Smooth muscle cell (in vitro differentiated cells): ENCODE results near the gene SYT6. TPM values are rescaled to one million over a fixed set of nuclear protein-coding genes. Genes with fewer than 3 reads are reported as not detected.

Experiments
- DNase-seq: peaks from one replicate; lab custom pipeline; 2025; ENCODE audit not compliant: unreplicated experiment; lab: John Stamatoyannopoulos, UW
- H2AFZ ChIP-seq: fragments of 200-600 bp; sonication (generic); 2 replicates; pipeline ENCODE4 v1.6.0; 2016; ENCODE audit warnings: antibody characterized with exemption, low read depth, mild to moderate bottlenecking
- H3F3A ChIP-seq: fragments of 200-600 bp; sonication (generic); 2 replicates; pipeline ENCODE4 v1.6.0; 2017; ENCODE audit warnings: antibody characterized with exemption, low read depth
- H3K27ac ChIP-seq: fragments of 200-600 bp; sonication (generic); 2 replicates; pipeline ENCODE4 v1.5.1; 2016; ENCODE audit warnings: low read depth, mild to moderate bottlenecking
- H3K27me3 ChIP-seq: fragments of 200-600 bp; sonication (generic); 2 replicates; pipeline ENCODE4 v1.6.1; 2016; ENCODE audit warnings: low read depth, mild to moderate bottlenecking
- H3K36me3 ChIP-seq: fragments of 200-600 bp; sonication (generic); 2 replicates; pipeline ENCODE4 v1.5.1; 2016; ENCODE audit warnings: low read depth
- H3K4me1 ChIP-seq: fragments of 200-600 bp; sonication (generic); 2 replicates; pipeline ENCODE4 v1.5.1; 2016; ENCODE audit warnings: low read depth
- H3K4me2 ChIP-seq: fragments of 200-600 bp; sonication (generic); 2 replicates; pipeline ENCODE4 v1.6.0; 2016; ENCODE audit warnings: mild to moderate bottlenecking
- H3K4me3 ChIP-seq: fragments of 200-600 bp; sonication (generic); 2 replicates; pipeline ENCODE4 v1.5.1; 2016; ENCODE audit warnings: mild to moderate bottlenecking
- H3K79me2 ChIP-seq: fragments of 200-600 bp; sonication (generic); 2 replicates; pipeline ENCODE4 v1.6.0; 2016; ENCODE audit warnings: low read depth, mild to moderate bottlenecking
- H3K9ac ChIP-seq: fragments of 200-600 bp; sonication (generic); 2 replicates; pipeline ENCODE4 v1.6.0; 2016; ENCODE audit warnings: low read depth
- H3K9me3 ChIP-seq: fragments of 200-600 bp; sonication (generic); replicated peaks from 2 replicates; pipeline ENCODE4 v1.5.1; 2016; ENCODE audit warnings: low read depth
- H4K20me1 ChIP-seq: fragments of 200-600 bp; sonication (generic); 2 replicates; pipeline ENCODE4 v1.6.0; 2016; ENCODE audit warnings: low read depth
- CTCF ChIP-seq: fragments of 200-600 bp; sonication (generic); IDR thresholded peaks from 2 replicates; pipeline ENCODE4 v1.5.1; 2017; ENCODE audit warnings: borderline replicate concordance, mild to moderate bottlenecking, antibody characterized with exemption; ENCODE audit not compliant: insufficient read depth, poor library complexity, severe bottlenecking
- WGBS: methylation state at CpG from one replicate; pipeline ENCODE4 v1.1.7; 2016; ENCODE audit warnings: low lambda C conversion rate; 5-methylcytosine and 5-hydroxymethylcytosine counted together
- polyA plus RNA-seq: library from polyadenylated mRNA; unstranded; fragments of >200 nt; fragmentation: Nextera tagmentation; extraction: Ambion mirVana; gene quantifications from 2 replicates; pipeline ENCODE4 v1.2.1, GENCODE V29; 2016
- total RNA-seq: library from RNA; depleted of rRNA; stranded (reverse); fragments of >200 nt; gene quantifications from 2 replicates; pipeline ENCODE4 v1.2.3, GENCODE V29; 2014

Gene SYT6
- total and polyA plus RNA-seq, 2 experiments from 2014 or later, result not detected

- Histone ChIP-seq H3K4me1 (peaks cover 3% of the 10 kb centered on the region), H3K36me3 (no peaks in the 10 kb centered on the region)
- DNase-seq, result no peak
Measured at GRCh38 chr1:114156538-114157274, 3.0 kb upstream of the SYT6 start.

GRCh38 chr1:114155706-114156105, 2.0 kb upstream of the SYT6 start:
- H3K4me2 ChIP-seq, result no peak overlapping the region
- no peak for TF ChIP-seq CTCF
- H3F3A ChIP-seq, result no peaks in the 10 kb centered on the region
- no peak overlapping the region for H3K9ac ChIP-seq
- H3K4me3 ChIP-seq, result no peak overlapping the region
- DNase-seq, result no peak
- H3K36me3 ChIP-seq, result no peaks in the 10 kb centered on the region
- H3K27ac ChIP-seq, result no peak overlapping the region
- no peaks in the 10 kb centered on the region for H3K9me3 ChIP-seq
- 85% methylated on average over 8 of the region's 8 CpGs for WGBS
- no peak overlapping the region for H2AFZ ChIP-seq
- H3K27me3 ChIP-seq, result peaks cover 99% of the 10 kb centered on the region
- H3K4me1 ChIP-seq, result peaks cover 6% of the 10 kb centered on the region
- no peaks in the 10 kb centered on the region for H3K79me2 ChIP-seq
- no peaks in the 10 kb centered on the region for H4K20me1 ChIP-seq

More at GRCh38 chr1:114156538-114157274, 3.0 kb upstream of the SYT6 start:
- Histone ChIP-seq H3K27me3 (peaks cover 98% of the 10 kb centered on the region), H3K4me2 (no peak overlapping the region), H3K27ac (no peak overlapping the region), H3K9ac (no peak overlapping the region), H3K79me2 (no peaks in the 10 kb centered on the region), H2AFZ (no peak overlapping the region), H3K9me3 (no peaks in the 10 kb centered on the region), H4K20me1 (no peaks in the 10 kb centered on the region), H3K4me3 (no peak overlapping the region), H3F3A (no peaks in the 10 kb centered on the region)
- WGBS, result 59% methylated on average over 5 of the region's 5 CpGs
- no peak for TF ChIP-seq CTCF

DNA sequence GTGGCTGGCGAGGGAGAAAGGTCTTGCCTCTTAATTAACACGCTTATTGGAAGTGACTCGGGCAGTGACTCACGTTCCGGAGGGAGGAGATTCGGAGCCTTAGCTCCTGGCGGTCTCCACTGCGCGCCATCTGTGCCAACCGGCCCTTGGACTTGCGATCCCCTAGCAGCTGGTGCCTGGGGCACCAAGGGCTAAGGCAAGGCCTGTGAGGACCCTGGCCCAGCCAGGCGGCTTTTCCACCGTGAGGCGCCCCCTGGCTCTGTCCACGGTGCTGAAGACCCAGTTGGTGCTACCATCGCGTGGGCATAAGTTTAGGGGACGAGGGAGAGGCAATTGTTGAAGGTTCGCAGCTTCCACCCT, 1.3 kb upstream of the SYT6 start:
- 26% methylated on average over 19 of the region's 19 CpGs for WGBS
- Histone ChIP-seq H3F3A (peaks cover 1% of the 10 kb centered on the region), H3K4me1 (peaks cover 6% of the 10 kb centered on the region), H3K9me3 (no peaks in the 10 kb centered on the region), H3K9ac (no peak overlapping the region), H2AFZ (no peak overlapping the region), H3K27ac (no peak overlapping the region), H3K79me2 (no peaks in the 10 kb centered on the region), H3K27me3 (peaks cover 99% of the 10 kb centered on the region), H3K36me3 (no peaks in the 10 kb centered on the region), H4K20me1 (no peaks in the 10 kb centered on the region), H3K4me3 (no peak overlapping the region), H3K4me2 (no peak overlapping the region)
- DNase-seq, result no peak
- no peak for TF ChIP-seq CTCF
